ENCODE data around the gene KRTAP10-4.
"Not testable (repeated sequence)": the region's sequence is repeated elsewhere in the genome, so short reads cannot be mapped to it uniquely, and the experiment has no call there.

Gene KRTAP10-4

DNA sequence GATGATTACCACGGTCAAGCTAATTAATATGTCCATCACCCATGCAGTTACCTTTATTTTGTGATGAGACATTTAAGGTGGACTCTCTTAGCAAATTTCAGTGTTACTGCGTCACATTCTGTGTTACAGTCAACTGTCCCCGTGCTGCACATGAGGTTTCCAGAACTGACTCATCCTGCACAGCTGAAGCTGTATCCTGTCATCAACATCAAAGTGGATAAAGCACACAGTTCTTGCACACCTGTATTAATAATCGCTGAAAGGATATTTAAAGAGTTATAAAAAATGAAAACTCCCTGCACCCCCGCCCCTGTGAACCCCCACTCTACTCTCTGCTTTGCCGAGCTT is 10.2 kb downstream of the KRTAP10-4 start:
- TF ChIP-seq, protein P1, sequence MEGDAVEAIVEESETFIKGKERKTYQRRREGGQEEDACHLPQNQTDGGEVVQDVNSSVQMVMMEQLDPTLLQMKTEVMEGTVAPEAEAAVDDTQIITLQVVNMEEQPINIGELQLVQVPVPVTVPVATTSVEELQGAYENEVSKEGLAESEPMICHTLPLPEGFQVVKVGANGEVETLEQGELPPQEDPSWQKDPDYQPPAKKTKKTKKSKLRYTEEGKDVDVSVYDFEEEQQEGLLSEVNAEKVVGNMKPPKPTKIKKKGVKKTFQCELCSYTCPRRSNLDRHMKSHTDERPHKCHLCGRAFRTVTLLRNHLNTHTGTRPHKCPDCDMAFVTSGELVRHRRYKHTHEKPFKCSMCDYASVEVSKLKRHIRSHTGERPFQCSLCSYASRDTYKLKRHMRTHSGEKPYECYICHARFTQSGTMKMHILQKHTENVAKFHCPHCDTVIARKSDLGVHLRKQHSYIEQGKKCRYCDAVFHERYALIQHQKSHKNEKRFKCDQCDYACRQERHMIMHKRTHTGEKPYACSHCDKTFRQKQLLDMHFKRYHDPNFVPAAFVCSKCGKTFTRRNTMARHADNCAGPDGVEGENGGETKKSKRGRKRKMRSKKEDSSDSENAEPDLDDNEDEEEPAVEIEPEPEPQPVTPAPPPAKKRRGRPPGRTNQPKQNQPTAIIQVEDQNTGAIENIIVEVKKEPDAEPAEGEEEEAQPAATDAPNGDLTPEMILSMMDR (IDR thresholded peaks at IDR 0.05): no peak
- no peak for DNase-seq (ENCODE audit: low spot score)
- no peak overlapping the region for H3K4me3 ChIP-seq

DNA sequence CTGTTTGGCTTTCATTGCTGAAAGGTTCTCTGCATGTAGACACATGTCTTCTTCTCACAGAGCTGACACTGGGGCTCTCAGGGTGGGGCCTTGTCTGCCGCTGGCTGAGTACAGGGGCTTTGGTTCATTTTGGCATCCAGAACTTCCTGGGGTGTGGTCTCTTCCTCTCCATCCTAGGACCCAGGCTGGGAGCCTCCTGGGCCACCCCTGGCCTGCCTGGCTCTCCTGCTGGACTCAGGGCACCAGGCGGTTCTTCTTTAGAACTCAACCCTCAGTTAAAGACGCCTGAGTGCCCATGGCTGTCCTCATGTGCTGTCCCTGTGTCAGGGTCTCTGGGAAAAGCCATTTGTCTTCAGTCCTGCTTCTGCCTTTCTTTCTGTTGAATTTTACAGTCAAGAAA is 12.4 kb downstream of the KRTAP10-4 start:
- no peak overlapping the region for H3K4me3 ChIP-seq
- H3K27ac ChIP-seq: no peak overlapping the region
- TF ChIP-seq, protein P1 (IDR thresholded peaks at IDR 0.05): no peak
- no peak for DNase-seq (ENCODE audit: low spot score)

More for the DNA sequence above, 10.2 kb downstream of the KRTAP10-4 start:
- H3K27ac ChIP-seq: no peak overlapping the region

DNA sequence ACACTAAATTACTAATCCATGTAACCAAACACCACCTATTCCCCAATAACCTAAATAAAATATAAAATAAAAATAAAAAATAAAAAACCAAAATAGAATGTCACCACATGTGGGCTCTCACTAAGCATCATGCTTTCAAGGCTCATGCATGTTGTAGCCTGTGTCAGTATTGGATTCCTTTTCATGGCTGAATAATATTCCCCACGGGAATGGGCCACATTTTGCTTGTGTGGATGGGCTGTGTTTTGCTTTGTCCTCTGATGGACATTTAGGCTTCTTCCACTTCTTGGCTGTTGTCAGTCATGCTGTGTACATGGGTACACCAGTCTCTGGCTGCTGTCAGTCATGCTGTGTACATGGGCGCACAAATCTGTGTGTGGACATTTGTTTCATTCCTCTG is 15.6 kb downstream of the KRTAP10-4 start:
- no peak for DNase-seq (ENCODE audit: low spot score)
- Histone ChIP-seq H3K27ac (no peak overlapping the region), H3K4me3 (no peak overlapping the region)
- TF ChIP-seq, protein P1 (IDR thresholded peaks at IDR 0.05): no peak

DNA sequence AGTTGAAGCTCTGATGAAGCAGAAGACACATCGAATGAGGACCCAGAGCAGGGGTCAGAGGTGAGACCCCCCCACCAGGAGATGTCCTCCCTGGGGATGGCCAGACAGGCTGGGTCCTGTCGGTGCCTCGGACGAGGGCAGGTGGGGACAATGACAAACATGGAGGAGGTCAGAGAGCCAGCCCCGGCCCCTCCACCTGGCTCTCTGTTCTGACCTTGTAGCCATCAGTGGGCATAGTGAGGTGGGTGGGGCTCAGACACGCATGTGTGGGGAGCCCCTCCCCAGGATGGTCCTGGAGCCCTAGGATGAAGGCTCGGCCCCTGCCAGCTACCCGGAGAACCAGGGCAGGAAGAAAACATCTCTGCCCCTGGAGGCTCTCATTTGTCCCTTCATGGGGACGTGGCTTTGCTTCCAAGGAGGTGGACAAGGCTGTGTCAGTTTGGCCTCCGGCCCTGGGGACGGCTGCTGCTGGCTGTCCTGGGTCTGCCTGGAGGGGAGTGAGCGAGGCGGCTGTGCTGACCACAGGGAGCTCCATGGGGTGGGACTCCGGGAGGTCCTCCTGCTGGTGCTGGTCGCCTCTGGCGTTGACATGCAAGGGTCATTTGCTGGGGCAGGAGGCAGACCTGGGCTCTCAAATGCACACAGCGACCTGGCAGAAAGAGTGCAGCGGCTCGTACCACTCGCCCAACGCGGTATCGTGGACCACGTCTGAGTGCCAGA is 16.2 kb downstream of the KRTAP10-4 start:
- H3K4me3 ChIP-seq: no peak overlapping the region
- no peak for DNase-seq (ENCODE audit: low spot score)
- TF ChIP-seq, protein P1 (IDR thresholded peaks at IDR 0.05): no peak

DNA sequence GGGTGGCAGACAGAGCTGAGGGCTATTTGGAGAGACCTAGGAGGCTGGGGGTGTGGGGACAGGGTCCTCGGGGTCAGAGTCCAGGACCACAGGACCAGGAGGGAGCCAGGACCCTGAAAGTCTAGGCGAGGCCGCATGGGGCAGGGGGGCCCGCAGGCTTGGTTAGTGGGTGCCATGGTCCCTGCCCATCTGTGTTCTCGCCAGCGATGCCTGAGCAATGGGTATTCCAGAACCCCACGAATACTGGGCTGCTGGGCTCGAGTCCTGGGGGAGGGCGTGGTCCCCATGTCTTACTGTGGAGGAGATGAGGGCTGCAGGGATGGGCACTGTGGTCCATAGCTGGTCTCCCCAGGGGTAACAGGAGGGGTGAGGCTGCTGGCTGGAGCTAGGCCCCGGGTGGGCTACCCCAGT is 16.8 kb downstream of the KRTAP10-4 start:
- no peak overlapping the region for H3K4me3 ChIP-seq
- TF ChIP-seq, protein P1 (IDR thresholded peaks at IDR 0.05): no peak
- H3K27ac ChIP-seq: no peak overlapping the region
- DNase-seq (ENCODE audit: low spot score): no peak

More for the DNA sequence above, 16.2 kb downstream of the KRTAP10-4 start:
- H3K27ac ChIP-seq: no peak overlapping the region

DNA sequence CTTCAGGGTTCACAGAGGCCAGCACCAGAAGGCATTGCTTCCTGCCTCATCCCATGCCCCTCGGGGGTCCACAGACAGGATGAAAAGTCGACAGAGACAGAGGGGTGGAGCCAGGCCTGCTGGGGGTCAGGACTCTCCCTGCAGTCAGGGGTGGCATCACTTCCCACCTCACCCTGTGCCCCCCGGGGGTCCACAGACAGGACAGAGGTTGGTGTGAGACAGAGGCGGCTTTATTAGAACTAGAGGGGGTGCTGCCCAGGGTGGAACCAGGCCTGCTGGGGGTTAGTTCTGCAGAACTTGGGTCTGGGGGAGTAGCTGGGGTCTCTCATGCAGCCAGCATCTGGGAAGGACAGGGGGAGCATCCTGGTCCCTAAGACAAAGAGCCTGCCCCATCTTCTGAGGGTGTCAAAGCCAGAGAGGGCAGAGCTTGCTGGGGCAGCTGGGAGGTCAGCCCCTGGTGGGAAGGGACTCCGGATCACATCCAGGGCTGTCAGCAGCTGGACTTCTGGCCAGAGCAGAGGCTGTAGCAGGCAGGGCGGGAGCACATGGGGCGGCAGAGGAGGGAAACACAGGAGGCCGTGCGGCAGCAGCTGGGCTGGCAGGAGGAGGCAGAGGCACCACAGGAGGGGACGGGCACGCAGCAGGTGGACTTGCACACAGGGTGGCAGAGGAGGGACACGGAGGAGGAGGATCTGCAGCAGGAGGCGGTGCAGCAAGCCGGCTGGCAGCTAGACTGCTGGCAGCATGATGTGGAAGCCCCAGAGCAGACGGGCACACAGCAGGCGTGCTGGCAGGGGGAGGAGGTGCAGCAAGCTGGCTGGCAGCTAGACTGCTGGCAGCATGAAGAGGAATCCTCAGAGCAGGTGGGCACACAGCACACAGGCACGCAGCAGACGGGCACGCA is 17.6 kb downstream of the KRTAP10-4 start:
- H3K27ac ChIP-seq; H3K4me3 ChIP-seq; DNase-seq (ENCODE audit: low spot score): not testable (repeated sequence)

DNA sequence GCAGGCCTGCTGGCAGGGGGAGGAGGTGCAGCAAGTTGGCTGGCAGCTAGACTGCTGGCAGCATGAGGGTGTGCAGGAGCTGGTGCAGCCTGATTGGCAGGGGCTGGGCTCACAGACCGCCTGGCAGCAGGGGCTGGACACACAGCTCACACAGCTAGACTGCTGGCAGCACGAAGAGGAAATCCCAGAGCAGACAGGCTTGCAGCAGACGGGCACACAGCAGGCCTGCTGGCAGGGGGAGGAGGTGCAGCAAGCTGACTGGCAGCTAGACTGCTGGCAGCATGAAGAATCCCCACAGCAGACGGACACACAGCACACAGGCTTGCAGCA is 18.2 kb downstream of the KRTAP10-4 start:
- not testable (repeated sequence) for H3K27ac ChIP-seq; DNase-seq (ENCODE audit: low spot score); H3K4me3 ChIP-seq
